ENCODE measurements around the gene ENOPH1. TPM values are rescaled to one million over a fixed set of nuclear protein-coding genes. Genes with fewer than 3 reads are reported as not detected.

ENOPH1 gene
- total and polyA plus RNA-seq, 2 of the 4 experiments (the other 2 are of a cell fraction), result 18.0 to 36.0 TPM

DNA sequence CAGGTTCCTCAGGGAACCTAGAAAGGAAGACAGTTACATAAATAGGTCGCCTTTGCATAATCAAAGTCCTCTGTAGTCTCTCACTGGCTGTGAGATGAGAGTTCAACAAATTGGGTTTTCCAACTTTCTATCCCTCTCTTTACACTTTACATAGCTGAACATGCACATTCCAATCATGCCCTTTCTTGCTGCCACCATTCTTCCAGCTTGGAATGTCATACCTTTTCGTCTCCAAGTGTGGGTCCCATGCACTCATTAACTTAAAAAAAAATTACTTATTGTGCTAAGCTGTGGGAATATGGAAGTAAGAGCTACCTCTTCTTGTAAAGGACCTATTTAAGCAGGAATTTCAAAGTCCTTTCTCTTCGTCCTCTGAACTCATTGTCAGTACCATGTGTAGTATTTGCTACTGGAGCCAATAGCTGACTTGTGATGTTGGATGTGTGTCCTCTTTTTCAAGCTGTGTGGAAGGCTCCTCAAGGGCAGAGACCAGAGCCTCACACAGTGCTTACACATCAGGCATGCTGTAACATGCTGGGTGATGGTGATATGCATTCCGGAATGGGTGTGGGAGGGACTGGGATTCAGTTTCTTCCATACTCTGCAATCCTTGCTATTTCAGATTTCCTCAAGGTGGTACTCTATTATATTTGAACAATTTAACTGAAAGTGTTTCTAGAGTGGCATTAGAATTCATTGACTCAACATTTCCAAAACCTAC is 7.1 kb downstream of the ENOPH1 start:
- ATAC-seq (ENCODE audit: low read depth), result peak; percentile 89
- no CpG with 5 or more reads among the region's 4 CpGs for WGBS, 2 experiments (ENCODE audit: extremely low coverage in 2 of 2, insufficient read length in 1 of 2)
- Histone ChIP-seq H3K9ac (ENCODE audit: low read depth, low read length) (no peak overlapping the region), H2AK9ac (replicated peaks; ENCODE audit: low read depth, low read length, poor library complexity) (peak overlapping the region; percentile 68), H4K8ac (ENCODE audit: low read depth in 2 of 2, low read length in 2 of 2) (peak overlapping the region in 1 of 2 experiments; percentile 75; a peak in 1 of 4 replicates), H3K27me3 (ENCODE audit: control insufficient read depth, insufficient read depth, low read length) (no peaks in the 10 kb centered on the region), H2BK120ac (ENCODE audit: low read depth, low read length) (peak overlapping the region; percentile 40), H3K4me1 (ENCODE audit: control insufficient read depth, insufficient read depth, low read length) (peaks cover 3% of the 10 kb centered on the region), H3K4ac (ENCODE audit: low read depth, low read length) (peak overlapping the region; percentile 35; the same call in 1 of the 2 replicates), H3K56ac (ENCODE audit: extremely low read depth, insufficient read depth, low read length) (no peak overlapping the region), H2BK15ac (ENCODE audit: low read depth, low read length) (no peak overlapping the region), H3K14ac (replicated peaks; ENCODE audit: low read depth, low read length) (peak overlapping the region; percentile 95), H3K9me1 (ENCODE audit: insufficient read depth, low read length) (peaks cover 17% of the 10 kb centered on the region), H3K4me2 (ENCODE audit: low read depth, low read length) (peak overlapping the region; percentile 12; the same call in 1 of the 2 replicates), H2BK20ac (ENCODE audit: low read depth, low read length) (peak overlapping the region; percentile 58; the same call in 1 of the 2 replicates), H4K20me1 (ENCODE audit: insufficient read depth, low read length) (peaks cover 31% of the 10 kb centered on the region), H2AK5ac (ENCODE audit: low read depth, low read length) (peak overlapping the region; percentile 13; the same call in 1 of the 2 replicates), H3K4me3 (ENCODE audit: insufficient read depth, low read depth, low read length) (no peak overlapping the region), H3K23ac (ENCODE audit: low read depth, low read length) (peak overlapping the region; percentile 85; the same call in 1 of the 2 replicates), H3K27ac (ENCODE audit: insufficient read depth, low read length) (no peak overlapping the region), H3K36me3 (ENCODE audit: control insufficient read depth, insufficient read depth, low read length) (no peaks in the 10 kb centered on the region), H4K5ac (ENCODE audit: low read depth, low read length) (no peak overlapping the region), H2AFZ (replicated peaks; ENCODE audit: low read length, poor library complexity) (peak overlapping the region; percentile 63), H3K18ac (ENCODE audit: low read depth, low read length) (0 out of 2 replicates have a peak overlapping the region, but pooled peaks have one; percentile 13), H3K9me3 (ENCODE audit: control insufficient read depth, insufficient read depth, low read length) (no peaks in the 10 kb centered on the region), H2BK5ac (ENCODE audit: low read depth, low read length, poor library complexity, severe bottlenecking) (peak overlapping the region; percentile 54), H4K91ac (ENCODE audit: insufficient read depth, low read depth, low read length) (no peak overlapping the region), H3K79me1 (ENCODE audit: low read depth in 1 of 2, low read length in 2 of 2) (peaks cover 42 to 78% of the 10 kb centered on the region in 2 experiments)
- in situ Hi-C loops (cut with MboI; ENCODE audit: low sequenced_read_pairs), result loop anchor here (25.0 kb wide), 1 partner anchor 600 kb away; the partner anchor contains the start of gene COPS4
- dilution Hi-C loops (cut with HindIII; ENCODE audit: low sequenced_read_pairs, unreplicated experiment), result no loop called here
- POLR2A ChIA-PET (ENCODE audit: unreplicated experiment), result interaction anchor here (1.1 kb wide), 1 partner anchor 13 kb away, joined by 4 read pairs; no protein-coding TSS in a partner anchor
- intact Hi-C loops (cut with micrococcal nuclease), result no loop called here
- BruUV-seq (replicated peaks), result no TSS peak
- CTCF ChIA-PET, result interaction anchor here (0.5 to 0.8 kb wide), 2 partner anchors 8 to 1587 kb away, joined by 3 read pairs; no protein-coding TSS in a partner anchor
- peak; percentile 44 for DNase-seq
- TF ChIP-seq, protein P1, sequence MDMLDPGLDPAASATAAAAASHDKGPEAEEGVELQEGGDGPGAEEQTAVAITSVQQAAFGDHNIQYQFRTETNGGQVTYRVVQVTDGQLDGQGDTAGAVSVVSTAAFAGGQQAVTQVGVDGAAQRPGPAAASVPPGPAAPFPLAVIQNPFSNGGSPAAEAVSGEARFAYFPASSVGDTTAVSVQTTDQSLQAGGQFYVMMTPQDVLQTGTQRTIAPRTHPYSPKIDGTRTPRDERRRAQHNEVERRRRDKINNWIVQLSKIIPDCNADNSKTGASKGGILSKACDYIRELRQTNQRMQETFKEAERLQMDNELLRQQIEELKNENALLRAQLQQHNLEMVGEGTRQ (IDR thresholded peaks at IDR 0.05; ENCODE audit: low read depth, low read length), result no peak
- TF ChIP-seq MXI1 (IDR thresholded peaks at IDR 0.05; ENCODE audit: borderline replicate concordance, low read depth, low read length) (no peak), MAFK (IDR thresholded peaks at IDR 0.05; ENCODE audit: low read depth, low read length) (no peak), BHLHE40 (IDR thresholded peaks at IDR 0.05; ENCODE audit: low read depth, low read length) (no peak), CHD1 (IDR thresholded peaks at IDR 0.05; ENCODE audit: low read depth, low read length) (no peak), CEBPB (IDR thresholded peaks at IDR 0.05; ENCODE audit: low read depth, low read length) (no peak), POLR2A (IDR thresholded peaks at IDR 0.05; ENCODE audit: low read depth, low read length) (no peak), SMC3 (IDR thresholded peaks at IDR 0.05; ENCODE audit: low read depth, low read length) (no peak), RFX5 (IDR thresholded peaks at IDR 0.05; ENCODE audit: low read depth, low read length) (no peak), FOS (IDR thresholded peaks at IDR 0.05; ENCODE audit: low read depth, low read length) (no peak), RAD21 (IDR thresholded peaks at IDR 0.05; ENCODE audit: low read length) (no peak), NFE2L2 (IDR thresholded peaks at IDR 0.05; ENCODE audit: low read depth, low read length) (no peak)
- TF ChIP-seq, protein P2, sequence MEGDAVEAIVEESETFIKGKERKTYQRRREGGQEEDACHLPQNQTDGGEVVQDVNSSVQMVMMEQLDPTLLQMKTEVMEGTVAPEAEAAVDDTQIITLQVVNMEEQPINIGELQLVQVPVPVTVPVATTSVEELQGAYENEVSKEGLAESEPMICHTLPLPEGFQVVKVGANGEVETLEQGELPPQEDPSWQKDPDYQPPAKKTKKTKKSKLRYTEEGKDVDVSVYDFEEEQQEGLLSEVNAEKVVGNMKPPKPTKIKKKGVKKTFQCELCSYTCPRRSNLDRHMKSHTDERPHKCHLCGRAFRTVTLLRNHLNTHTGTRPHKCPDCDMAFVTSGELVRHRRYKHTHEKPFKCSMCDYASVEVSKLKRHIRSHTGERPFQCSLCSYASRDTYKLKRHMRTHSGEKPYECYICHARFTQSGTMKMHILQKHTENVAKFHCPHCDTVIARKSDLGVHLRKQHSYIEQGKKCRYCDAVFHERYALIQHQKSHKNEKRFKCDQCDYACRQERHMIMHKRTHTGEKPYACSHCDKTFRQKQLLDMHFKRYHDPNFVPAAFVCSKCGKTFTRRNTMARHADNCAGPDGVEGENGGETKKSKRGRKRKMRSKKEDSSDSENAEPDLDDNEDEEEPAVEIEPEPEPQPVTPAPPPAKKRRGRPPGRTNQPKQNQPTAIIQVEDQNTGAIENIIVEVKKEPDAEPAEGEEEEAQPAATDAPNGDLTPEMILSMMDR (conservative IDR thresholded peaks at IDR 0.05; ENCODE audit: low read depth, low read length), result no peak
- TF ChIP-seq, protein P3, sequence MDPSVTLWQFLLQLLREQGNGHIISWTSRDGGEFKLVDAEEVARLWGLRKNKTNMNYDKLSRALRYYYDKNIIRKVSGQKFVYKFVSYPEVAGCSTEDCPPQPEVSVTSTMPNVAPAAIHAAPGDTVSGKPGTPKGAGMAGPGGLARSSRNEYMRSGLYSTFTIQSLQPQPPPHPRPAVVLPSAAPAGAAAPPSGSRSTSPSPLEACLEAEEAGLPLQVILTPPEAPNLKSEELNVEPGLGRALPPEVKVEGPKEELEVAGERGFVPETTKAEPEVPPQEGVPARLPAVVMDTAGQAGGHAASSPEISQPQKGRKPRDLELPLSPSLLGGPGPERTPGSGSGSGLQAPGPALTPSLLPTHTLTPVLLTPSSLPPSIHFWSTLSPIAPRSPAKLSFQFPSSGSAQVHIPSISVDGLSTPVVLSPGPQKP (IDR thresholded peaks at IDR 0.05; ENCODE audit: borderline replicate concordance, low read depth, low read length), result no peak
